GM12878 (cell line): ENCODE results near the gene CCDC150. TPM values are rescaled to one million over a fixed set of nuclear protein-coding genes. Genes with fewer than 3 reads are reported as not detected.
A peak's percentile ranks its signal among the peaks of the same experiment; 100 is the strongest.

Source experiments
- ATF3 ChIP-seq: IDR thresholded peaks from 2 replicates; pipeline ENCODE4 v1.6.1; 2011; ENCODE audit warnings: low read depth, mild to moderate bottlenecking, low read length, moderate library complexity, borderline replicate concordance; ENCODE audit errors: extremely low read depth
- CREM ChIP-seq: IDR thresholded peaks from 2 replicates; pipeline ENCODE4 v1.6.1; 2014; ENCODE audit warnings: antibody characterized with exemption, low read depth
- E2F4 ChIP-seq: IDR thresholded peaks from 2 replicates; pipeline ENCODE4 v1.6.1; 2012; ENCODE audit warnings: low read depth, low read length, improper control_type of control experiment
- E4F1 ChIP-seq: fragments of 450-650 bp; IDR thresholded peaks from 2 replicates; pipeline ENCODE4 v1.6.1; 2018; ENCODE audit warnings: borderline replicate concordance, mild to moderate bottlenecking; ENCODE audit not compliant: partially characterized antibody
- ELK1 ChIP-seq: IDR thresholded peaks from 2 replicates; pipeline ENCODE4 v1.6.1; 2012; ENCODE audit warnings: low read depth, low read length, improper control_type of control experiment
- GABPA ChIP-seq: IDR thresholded peaks from 2 replicates; pipeline ENCODE4 v1.6.1; 2014; ENCODE audit warnings: antibody characterized with exemption, low read depth, mild to moderate bottlenecking, inconsistent platforms
- HDGF ChIP-seq: fragments of 450-650 bp; IDR thresholded peaks from 2 replicates; pipeline ENCODE4 v1.6.1; 2016; ENCODE audit warnings: antibody characterized with exemption
- IKZF1 ChIP-seq: fragments of 450-650 bp; conservative IDR thresholded peaks from 2 replicates; pipeline ENCODE4 v1.6.1; 2017; ENCODE audit warnings: antibody characterized with exemption, mild to moderate bottlenecking
- JUND ChIP-seq: IDR thresholded peaks from 2 replicates; pipeline ENCODE4 v1.6.1; 2012; ENCODE audit warnings: low read depth, mild to moderate bottlenecking, low read length, improper control_type of control experiment, moderate library complexity
- KLF5 ChIP-seq: fragments of 450-650 bp; IDR thresholded peaks from 2 replicates; pipeline ENCODE4 v1.6.1; 2014; ENCODE audit warnings: mild to moderate bottlenecking; ENCODE audit not compliant: partially characterized antibody
- MLLT1 ChIP-seq: fragments of 450-650 bp; IDR thresholded peaks from 2 replicates; pipeline ENCODE4 v1.6.1; 2016; ENCODE audit warnings: mild to moderate bottlenecking
- MXI1 ChIP-seq: fragments of 150-350 bp; IDR thresholded peaks from 2 replicates; pipeline ENCODE4 v1.6.1; 2011; ENCODE audit warnings: low read depth, mild to moderate bottlenecking, inconsistent platforms, low read length, improper control_type of control experiment
- NBN ChIP-seq: fragments of 450-650 bp; IDR thresholded peaks from 2 replicates; pipeline ENCODE4 v1.6.1; 2016
- NFIC ChIP-seq: IDR thresholded peaks from 2 replicates; pipeline ENCODE4 v1.6.1; 2012; ENCODE audit warnings: low read depth, mild to moderate bottlenecking, inconsistent platforms, low read length, moderate library complexity
- NR2C1 ChIP-seq: fragments of 450-650 bp; IDR thresholded peaks from 2 replicates; pipeline ENCODE4 v1.6.1; 2017; ENCODE audit warnings: antibody characterized with exemption, mild to moderate bottlenecking, moderate library complexity
- NR2F1 ChIP-seq: fragments of 450-650 bp; conservative IDR thresholded peaks from 2 replicates; pipeline ENCODE4 v1.6.1; 2017; ENCODE audit warnings: mild to moderate bottlenecking
- POLR2A ChIP-seq: IDR thresholded peaks from 2 replicates; pipeline ENCODE4 v1.6.1; 2011; ENCODE audit warnings: low read depth, mild to moderate bottlenecking, low read length
- POU2F2 ChIP-seq: IDR thresholded peaks from 3 replicates; pipeline ENCODE4 v1.6.1; 2011; ENCODE audit warnings: low read depth, mild to moderate bottlenecking, low read length, borderline replicate concordance
- SIN3A ChIP-seq: IDR thresholded peaks from 2 replicates; pipeline ENCODE4 v1.6.1; 2012; ENCODE audit warnings: low read depth, low read length, improper control_type of control experiment
- SMARCA5 ChIP-seq: fragments of 450-650 bp; IDR thresholded peaks from 2 replicates; pipeline ENCODE4 v1.6.1; 2017; ENCODE audit warnings: mild to moderate bottlenecking
- SP1 ChIP-seq: IDR thresholded peaks from one replicate; pipeline ENCODE4 v1.6.1; 2011; ENCODE audit warnings: low read depth, low read length
- STAT3 ChIP-seq: IDR thresholded peaks from 2 replicates; pipeline ENCODE4 v1.6.1; 2011; ENCODE audit warnings: low read depth, low read length, improper control_type of control experiment
- ZBTB33 ChIP-seq: fragments of 450-650 bp; IDR thresholded peaks from 2 replicates; pipeline ENCODE4 v1.6.1; 2017; ENCODE audit warnings: mild to moderate bottlenecking
- polyA plus RNA-seq, 11 experiments: library from polyadenylated mRNA; depleted of rRNA in 4 of 11; unstranded in 6 of 11; stranded (reverse) in 5 of 11; fragments of >200 nt; fragmentation: Nextera tagmentation in 4 of 11; fragmentation: Illumina TruSeq in 1 of 11; extraction: Ambion mirVana in 4 of 11; extraction: Trizol in 1 of 11; gene quantifications; 1 replicate in 1 of 11; 2 replicates in 10 of 11; pipeline versions ENCODE4 v1.2.1 to v1.2.3, GENCODE V29; 2011 to 2016; ENCODE audit warnings: inconsistent platforms in 2 of 11, missing spikeins in 2 of 11, low read depth in 1 of 11
- total RNA-seq, 4 experiments: library from RNA; depleted of rRNA in 3 of 4; stranded (reverse); fragments of >200 nt in 3 of 4; fragmentation: Illumina TruSeq in 1 of 4; extraction: Trizol in 1 of 4; gene quantifications; 2 replicates each; pipeline versions ENCODE4 v1.2.1 to v1.2.3, GENCODE V29; 2013 to 2021

The CCDC150 gene
- total and polyA plus RNA-seq, 10 of the 15 experiments (the other 5 are each of a cell fraction or from before 2014, with no cell fraction given) = 11.6 to 27.7 (median 19.6) TPM

GRCh38 chr2:196639180-196640030 lies at the start of gene CCDC150 (continued):
- TF ChIP-seq E2F4 = peak; percentile 98
- TF ChIP-seq ATF3 = peak; percentile 73
- peak; percentile 100 for TF ChIP-seq IKZF1
- peak; percentile 32 for TF ChIP-seq E4F1
- TF ChIP-seq POLR2A = peak; percentile 80
- TF ChIP-seq MXI1 = peak; percentile 77
- TF ChIP-seq CREM = peak; percentile 98
- TF ChIP-seq SP1 = peak; percentile 62
- 0 out of 2 replicates have a peak, but pooled peaks have one; percentile 65 for TF ChIP-seq ELK1
- no peak for TF ChIP-seq STAT3
- peak; percentile 98 for TF ChIP-seq SIN3A
- TF ChIP-seq KLF5 = peak; percentile 77
- TF ChIP-seq JUND = no peak
- TF ChIP-seq HDGF = peak; percentile 46; the same call in 1 of the 2 replicates
- TF ChIP-seq POU2F2 = no peak
- 0 out of 2 replicates have a peak, but pooled peaks have one; percentile 20 for TF ChIP-seq NBN
- peak; percentile 85 for TF ChIP-seq NR2C1
- TF ChIP-seq NFIC = no peak
- TF ChIP-seq NR2F1 = no peak
- peak; percentile 64 for TF ChIP-seq MLLT1
- TF ChIP-seq ZBTB33 = 0 out of 2 replicates have a peak, but pooled peaks have one; percentile 17
- no peak for TF ChIP-seq SMARCA5
- peak; percentile 84 for TF ChIP-seq GABPA
